Esophagus muscularis mucosa (tissue), 4 donors: ENCODE results near the gene TRAP1. TPM values are rescaled to one million over a fixed set of nuclear protein-coding genes. Genes with fewer than 3 reads are reported as not detected.

ENCODE experiments used
- DNase-seq: peaks from one replicate; pipeline ENCODE4 v3.0.0-alpha.2; 2017; ENCODE audit errors: extremely low spot score
- H3K27ac ChIP-seq, 4 donors: fragments of 200-600 bp; sonication (generic); replicated peaks in 1 of 4; 1 replicate in 3 of 4; 2 replicates in 1 of 4; pipeline ENCODE4 v1.5.1; 2016 to 2019; ENCODE audit warnings: mild to moderate bottlenecking in 1 of 4
- H3K27me3 ChIP-seq, 4 donors: fragments of 200-600 bp; sonication (generic); one replicate each; pipeline versions ENCODE4 v1.5.1 to v1.6.0; 2016 to 2019
- H3K36me3 ChIP-seq, 4 donors: fragments of 200-600 bp; sonication (generic); one replicate each; pipeline ENCODE4 v1.5.1; 2016 to 2019
- H3K4me1 ChIP-seq, 4 donors: fragments of 200-600 bp; sonication (generic); one replicate each; pipeline ENCODE4 v1.5.1; 2016 to 2019
- H3K4me3 ChIP-seq, 4 donors: fragments of 200-600 bp; sonication (generic); 1 replicate in 2 of 4; 2 replicates in 2 of 4; pipeline ENCODE4 v1.5.1; 2016 to 2019; ENCODE audit warnings: mild to moderate bottlenecking in 4 of 4, moderate library complexity in 1 of 4
- H3K9me3 ChIP-seq, 4 donors: fragments of 200-600 bp; sonication (generic); 1 replicate in 3 of 4; 2 replicates in 1 of 4; pipeline ENCODE4 v1.5.1; 2016 to 2019
- CTCF ChIP-seq, 3 experiments: fragments of 200-600 bp in 2 of 3; fragments of 450-650 bp in 1 of 3; sonication (generic) in 2 of 3; IDR thresholded peaks; one replicate each; pipeline ENCODE4 v1.5.1; 2017 to 2019; ENCODE audit warnings: antibody characterized with exemption in 3 of 3, mild to moderate bottlenecking in 2 of 3, moderate library complexity in 1 of 3
- EP300 ChIP-seq: sonication (generic); formaldehyde crosslinking; IDR thresholded peaks from one replicate; pipeline ENCODE4 v1.6.1; 2017; ENCODE audit warnings: antibody characterized with exemption
- POLR2A ChIP-seq: fragments of 450-650 bp; IDR thresholded peaks from one replicate; pipeline ENCODE4 v1.6.1; 2017; ENCODE audit warnings: antibody characterized with exemption, moderate library complexity, mild to moderate bottlenecking, low read depth
- POLR2AphosphoS5 ChIP-seq, 2 donors: sonication (generic); formaldehyde crosslinking; IDR thresholded peaks; one replicate each; pipeline ENCODE4 v1.6.1; 2017; ENCODE audit warnings: antibody characterized with exemption in 2 of 2
- WGBS: methylation state at CpG from one replicate; pipeline ENCODE4 v1.1.5; 2018; 5-methylcytosine and 5-hydroxymethylcytosine counted together
- intact Hi-C: fragments of 100-400 bp; cut with DNase I; formaldehyde crosslinking; loops from one replicate; pipeline ENCODE4 v1.15.1; 2023
- total RNA-seq, 4 donors: library from RNA; depleted of rRNA; stranded (reverse); fragments of >200 nt; gene quantifications; one replicate each; pipeline versions ENCODE4 v1.1.0 to v1.2.1, GENCODE V29; 2016

TRAP1 gene
- total RNA-seq, 4 donors from 2014 or later: 43.6 to 63.7 (median 46.8) TPM

- intact Hi-C loops: no loop called here
- Histone ChIP-seq H3K27me3 (no peaks in the 10 kb centered on the region), H3K4me3 (no peak overlapping the region), H3K9me3 (no peaks in the 10 kb centered on the region), H3K27ac (no peak overlapping the region), H3K4me1 (no peaks in the 10 kb centered on the region), H3K36me3 (peaks cover 28 to 45% (median 41%) of the 10 kb centered on the region in 4 donors)
- TF ChIP-seq EP300 (no peak), CTCF (IDR thresholded peaks at IDR 0.05) (no peak), POLR2AphosphoS5 (IDR thresholded peaks at IDR 0.05) (no peak)
- no peak for DNase-seq
- WGBS: 74% methylated on average over 8 of the region's 8 CpGs
Observed at GRCh38 chr16:3725276-3725675, 8.0 kb upstream of the TRAP1 start.

GRCh38 chr16:3722508-3722907 is 5.2 kb upstream of the TRAP1 start:
- no peaks in the 10 kb centered on the region for H3K27me3 ChIP-seq
- WGBS: 92% methylated on average over 10 of the region's 10 CpGs
- no peak overlapping the region for H3K27ac ChIP-seq
- intact Hi-C loops: no loop called here
- DNase-seq: no peak
- H3K36me3 ChIP-seq: peaks cover under 1 to 18% (median 14%) of the 10 kb centered on the region in 4 donors
- H3K4me3 ChIP-seq: no peak overlapping the region
- TF ChIP-seq CTCF (IDR thresholded peaks at IDR 0.05): no peak
- no peak for TF ChIP-seq EP300
- TF ChIP-seq POLR2A: no peak
- TF ChIP-seq POLR2AphosphoS5 (IDR thresholded peaks at IDR 0.05): no peak
- peaks cover 7 to 10% (median 9%) of the 10 kb centered on the region in 4 donors for H3K4me1 ChIP-seq
- no peaks in the 10 kb centered on the region for H3K9me3 ChIP-seq

GRCh38 chr16:3720418-3720817 is 3.1 kb upstream of the TRAP1 start:
- Histone ChIP-seq H3K9me3 (no peaks in the 10 kb centered on the region), H3K27ac (no peak overlapping the region), H3K27me3 (no peaks in the 10 kb centered on the region), H3K36me3 (peaks cover 0 to 3% (median 0%) of the 10 kb centered on the region in 4 donors), H3K4me1 (peaks cover 13 to 26% (median 22%) of the 10 kb centered on the region in 4 donors), H3K4me3 (no peak overlapping the region)
- TF ChIP-seq POLR2A (no peak), CTCF (IDR thresholded peaks at IDR 0.05) (no peak), POLR2AphosphoS5 (IDR thresholded peaks at IDR 0.05) (no peak), EP300 (no peak)
- no peak for DNase-seq
- 86% methylated on average over 11 of the region's 11 CpGs for WGBS
- intact Hi-C loops: no loop called here

GRCh38 chr16:3718628-3719027 is 1.3 kb upstream of the TRAP1 start:
- H3K9me3 ChIP-seq: no peaks in the 10 kb centered on the region
- peaks cover 13 to 27% (median 23%) of the 10 kb centered on the region in 4 donors for H3K4me1 ChIP-seq
- H3K36me3 ChIP-seq: peaks cover 0 to 11% (median 5%) of the 10 kb centered on the region in 4 donors
- intact Hi-C loops: no loop called here
- TF ChIP-seq POLR2AphosphoS5 (IDR thresholded peaks at IDR 0.05) (no peak), POLR2A (no peak), CTCF (IDR thresholded peaks at IDR 0.05) (no peak), EP300 (no peak)
- H3K27me3 ChIP-seq: no peaks in the 10 kb centered on the region
- 91% methylated on average over 10 of the region's 10 CpGs for WGBS
- H3K27ac ChIP-seq: no peak overlapping the region
- no peak overlapping the region for H3K4me3 ChIP-seq
- no peak for DNase-seq

GRCh38 chr16:3718019-3718391 is 681 bp upstream of the TRAP1 start:
- Histone ChIP-seq H3K27me3 (no peaks in the 10 kb centered on the region), H3K27ac (peak overlapping the region; percentile 87 to 95 (median 90)), H3K4me3 (peak overlapping the region; percentile 88 to 99 (median 98)), H3K4me1 (peaks cover 13 to 27% (median 23%) of the 10 kb centered on the region in 4 donors), H3K36me3 (peaks cover 0 to 17% (median 8%) of the 10 kb centered on the region in 4 donors), H3K9me3 (no peaks in the 10 kb centered on the region)
- 22% methylated on average over 5 of the region's 5 CpGs for WGBS
- DNase-seq: no peak
- no peak for TF ChIP-seq EP300
- no peak for TF ChIP-seq POLR2AphosphoS5 (IDR thresholded peaks at IDR 0.05)
- TF ChIP-seq POLR2A: no peak
- TF ChIP-seq CTCF (IDR thresholded peaks at IDR 0.05): no peak
- intact Hi-C loops: no loop called here
